ENCODE measurements around the gene ALDOA. TPM values are rescaled to one million over a fixed set of nuclear protein-coding genes. Genes with fewer than 3 reads are reported as not detected.
A peak's percentile ranks its signal among the peaks of the same experiment; 100 is the strongest.

ALDOA gene
- polyA plus RNA-seq, 3 donors: 1,202 to 1,628 (median 1,429) TPM

DNA sequence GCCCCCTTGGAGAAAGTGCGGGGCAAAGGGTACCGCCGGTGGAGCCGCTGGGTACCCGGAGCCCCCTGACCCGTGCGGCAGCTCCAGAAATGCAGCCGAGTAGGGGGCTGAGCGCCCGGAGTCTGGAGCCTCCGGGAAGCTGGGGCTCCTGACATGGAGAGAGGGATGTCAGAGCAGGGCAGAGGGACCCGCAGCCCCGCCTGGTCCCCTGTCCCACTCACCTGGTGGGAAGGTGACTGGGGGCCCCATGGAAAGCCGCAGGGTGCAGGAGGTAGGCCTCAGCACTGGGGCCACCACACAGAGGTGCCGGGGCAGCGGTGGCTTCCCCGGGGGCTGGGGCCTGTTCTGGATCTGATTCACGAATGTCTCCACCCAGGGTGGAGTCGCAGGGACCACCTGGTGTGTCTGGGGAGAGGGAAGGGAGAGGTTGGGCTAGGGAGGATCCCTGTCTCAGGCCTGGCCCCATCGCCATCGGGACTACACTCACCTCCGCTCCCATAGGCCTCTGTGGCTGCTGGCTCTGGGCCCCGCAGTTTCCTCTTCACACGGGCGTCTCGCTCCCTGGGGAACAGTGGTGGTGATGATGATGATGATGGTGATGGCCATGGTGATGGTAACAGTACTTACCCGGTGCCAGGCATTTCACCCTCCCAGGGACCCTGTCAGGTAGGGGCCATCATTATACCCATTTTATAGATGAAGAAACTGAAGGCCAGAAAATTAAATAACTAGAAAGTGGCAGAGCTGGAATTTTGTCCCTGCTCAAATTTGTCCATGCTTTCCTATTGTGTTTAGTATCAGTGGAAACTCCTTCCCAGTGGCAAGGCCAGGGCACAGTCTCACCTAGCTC is 21.0 kb downstream of the ALDOA start:
- Histone ChIP-seq H3K27ac (ENCODE audit: low read depth in 1 of 2, low read length in 2 of 2) (peak overlapping the region; percentile 64 to 87), H3K9me3 (replicated peaks in 1 of 2; ENCODE audit: control insufficient read depth in 1 of 2, insufficient read depth in 1 of 2, low read length in 2 of 2) (peaks cover 0 to 4% of the 10 kb centered on the region in 2 donors), H3K36me3 (replicated peaks in 1 of 2; ENCODE audit: control insufficient read depth in 1 of 2, insufficient read depth in 2 of 2, low read length in 2 of 2) (peaks cover 40 to 43% of the 10 kb centered on the region in 2 donors), H3K79me2 (ENCODE audit: insufficient read depth, low read length) (peaks cover 13% of the 10 kb centered on the region), H3K9ac (ENCODE audit: insufficient read depth, low read length, poor library complexity, severe bottlenecking) (peak overlapping the region; percentile 15), H3K27me3 (ENCODE audit: control insufficient read depth in 2 of 2, insufficient read depth in 2 of 2, low read length in 2 of 2) (no peaks in the 10 kb centered on the region), H2AFZ (ENCODE audit: insufficient read depth, low read depth, low read length, poor library complexity, severe bottlenecking) (no peak overlapping the region), H3K4me1 (ENCODE audit: control insufficient read depth in 1 of 2, insufficient read depth in 2 of 2, low read length in 2 of 2) (peaks cover 52 to 70% of the 10 kb centered on the region in 2 donors), H3K4me2 (replicated peaks; ENCODE audit: extremely low read depth, low read length, poor library complexity, severe bottlenecking) (peak overlapping the region; percentile 36), H4K20me1 (ENCODE audit: insufficient read depth, low read length) (peaks cover 24% of the 10 kb centered on the region), H3K4me3 (replicated peaks in 1 of 3; ENCODE audit: low read depth in 2 of 3, low read length in 3 of 3) (peak overlapping the region in 1 of 3 experiments; percentile 3)
- Mint-ChIP-seq H3K27ac (peak overlapping the region; percentile 85 to 98 (median 96)), H3K9me3 (peaks cover 3 to 9% (median 7%) of the 10 kb centered on the region in 7 donors), H3K27me3 (ENCODE audit: low read depth in 3 of 3) (peaks cover 0 to 6% (median 3%) of the 10 kb centered on the region in 3 donors), H3K4me1 (peaks cover 52% of the 10 kb centered on the region), H3K36me3 (peaks cover 37 to 56% of the 10 kb centered on the region in 2 donors), H3K4me3 (no peak overlapping the region)
- DNase-seq: no peak
- intact Hi-C loops (cut with micrococcal nuclease): no loop called here
- WGBS (ENCODE audit: insufficient coverage): 94% methylated on average over 19 of the region's 27 CpGs
- TF ChIP-seq, protein P1, sequence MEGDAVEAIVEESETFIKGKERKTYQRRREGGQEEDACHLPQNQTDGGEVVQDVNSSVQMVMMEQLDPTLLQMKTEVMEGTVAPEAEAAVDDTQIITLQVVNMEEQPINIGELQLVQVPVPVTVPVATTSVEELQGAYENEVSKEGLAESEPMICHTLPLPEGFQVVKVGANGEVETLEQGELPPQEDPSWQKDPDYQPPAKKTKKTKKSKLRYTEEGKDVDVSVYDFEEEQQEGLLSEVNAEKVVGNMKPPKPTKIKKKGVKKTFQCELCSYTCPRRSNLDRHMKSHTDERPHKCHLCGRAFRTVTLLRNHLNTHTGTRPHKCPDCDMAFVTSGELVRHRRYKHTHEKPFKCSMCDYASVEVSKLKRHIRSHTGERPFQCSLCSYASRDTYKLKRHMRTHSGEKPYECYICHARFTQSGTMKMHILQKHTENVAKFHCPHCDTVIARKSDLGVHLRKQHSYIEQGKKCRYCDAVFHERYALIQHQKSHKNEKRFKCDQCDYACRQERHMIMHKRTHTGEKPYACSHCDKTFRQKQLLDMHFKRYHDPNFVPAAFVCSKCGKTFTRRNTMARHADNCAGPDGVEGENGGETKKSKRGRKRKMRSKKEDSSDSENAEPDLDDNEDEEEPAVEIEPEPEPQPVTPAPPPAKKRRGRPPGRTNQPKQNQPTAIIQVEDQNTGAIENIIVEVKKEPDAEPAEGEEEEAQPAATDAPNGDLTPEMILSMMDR (IDR thresholded peaks at IDR 0.05): no peak

DNA sequence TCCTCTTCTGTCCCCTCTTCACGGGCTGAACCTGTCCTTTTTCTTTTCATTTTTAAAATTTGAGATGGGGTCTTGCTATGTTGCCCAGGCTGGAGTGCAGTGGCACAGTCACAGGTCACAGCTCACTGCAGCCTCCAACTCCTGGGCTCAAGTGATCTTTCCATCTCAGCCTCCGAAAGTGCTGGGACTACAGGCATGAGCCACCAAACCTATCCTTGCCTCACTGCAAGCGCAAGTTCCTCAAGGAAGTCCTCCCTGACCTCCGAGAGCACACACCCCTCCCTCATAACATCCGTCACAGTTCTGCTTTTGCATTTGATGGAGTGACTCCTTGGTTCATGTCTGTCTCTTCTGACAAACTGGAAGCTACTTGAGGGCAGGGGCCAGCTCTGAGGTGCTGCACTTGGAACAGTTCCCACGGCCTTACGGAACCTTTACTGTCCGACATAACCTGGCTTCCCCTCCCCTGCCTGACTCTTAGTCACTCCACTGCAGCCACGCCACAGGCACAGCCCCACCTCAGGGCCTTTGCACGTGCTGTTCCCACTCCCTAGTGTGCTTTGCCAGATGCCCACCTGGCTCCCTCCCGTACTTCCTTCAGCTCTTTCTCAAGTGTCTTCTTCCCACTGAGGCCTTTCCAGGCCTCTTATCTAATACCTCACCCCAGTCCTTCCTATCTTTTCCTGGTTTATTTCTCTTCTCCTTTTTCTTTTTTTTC is 21.8 kb downstream of the ALDOA start:
- TF ChIP-seq, protein P1 (IDR thresholded peaks at IDR 0.05): no peak
- DNase-seq: peak; percentile 89 to 94 (median 89)
- H3K27me3 ChIP-seq (ENCODE audit: control insufficient read depth in 2 of 2, insufficient read depth in 2 of 2, low read length in 2 of 2): no peaks in the 10 kb centered on the region

More for the DNA sequence above, 21.8 kb downstream of the ALDOA start:
- Histone ChIP-seq H3K4me2 (replicated peaks; ENCODE audit: extremely low read depth, low read length, poor library complexity, severe bottlenecking) (peak overlapping the region; percentile 36), H2AFZ (ENCODE audit: insufficient read depth, low read depth, low read length, poor library complexity, severe bottlenecking) (no peak overlapping the region), H3K4me1 (ENCODE audit: control insufficient read depth in 1 of 2, insufficient read depth in 2 of 2, low read length in 2 of 2) (peaks cover 58 to 79% of the 10 kb centered on the region in 2 donors), H3K36me3 (replicated peaks in 1 of 2; ENCODE audit: control insufficient read depth in 1 of 2, insufficient read depth in 2 of 2, low read length in 2 of 2) (peaks cover 34 to 35% of the 10 kb centered on the region in 2 donors), H3K4me3 (replicated peaks in 1 of 3; ENCODE audit: low read depth in 2 of 3, low read length in 3 of 3) (peak overlapping the region in 1 of 3 experiments; percentile 3), H3K79me2 (ENCODE audit: insufficient read depth, low read length) (peaks cover 13% of the 10 kb centered on the region), H3K9me3 (replicated peaks in 1 of 2; ENCODE audit: control insufficient read depth in 1 of 2, insufficient read depth in 1 of 2, low read length in 2 of 2) (peaks cover 0 to 4% of the 10 kb centered on the region in 2 donors), H3K27ac (ENCODE audit: low read depth in 1 of 2, low read length in 2 of 2) (peak overlapping the region; percentile 64 to 87), H4K20me1 (ENCODE audit: insufficient read depth, low read length) (peaks cover 20% of the 10 kb centered on the region), H3K9ac (ENCODE audit: insufficient read depth, low read length, poor library complexity, severe bottlenecking) (peak overlapping the region; percentile 15)
- H3K27me3 Mint-ChIP-seq (ENCODE audit: low read depth in 3 of 3): peaks cover 0 to 6% (median 2%) of the 10 kb centered on the region in 3 donors
- H3K9me3 Mint-ChIP-seq: peaks cover 3 to 9% (median 7%) of the 10 kb centered on the region in 7 donors
- H3K27ac Mint-ChIP-seq: peak overlapping the region; percentile 85 to 98 (median 96)
- H3K4me3 Mint-ChIP-seq: peak overlapping the region in 1 of 2 donors; percentile 75
- 57% methylated on average over 10 of the region's 11 CpGs for WGBS (ENCODE audit: insufficient coverage)
- intact Hi-C loops (cut with micrococcal nuclease): no loop called here
- peaks cover 59% of the 10 kb centered on the region for H3K4me1 Mint-ChIP-seq
- peaks cover 30 to 48% of the 10 kb centered on the region in 2 donors for H3K36me3 Mint-ChIP-seq

Measured in CD14-positive monocyte (primary cell).